GM23248 (cell line): Measurements from ENCODE around the gene LIX1. TPM values are rescaled to one million over a fixed set of nuclear protein-coding genes. Genes with fewer than 3 reads are reported as not detected.
"Not testable (repeated sequence)": the region's sequence is repeated elsewhere in the genome, so short reads cannot be mapped to it uniquely, and the experiment has no call there.

ENCODE experiments used
- DNase-seq: peaks from one replicate; pipeline ENCODE4 v3.0.0-alpha.2; 2015
- H2AFZ ChIP-seq: fragments of 200-600 bp; sonication (generic); 2 replicates; pipeline ENCODE4 v1.6.1; 2016; ENCODE audit warnings: antibody characterized with exemption
- H3F3A ChIP-seq: fragments of 200-600 bp; sonication (generic); 2 replicates; pipeline ENCODE4 v1.6.1; 2016; ENCODE audit warnings: mild to moderate bottlenecking, antibody characterized with exemption, mixed run types; ENCODE audit not compliant: insufficient read depth
- H3K27ac ChIP-seq: fragments of 200-600 bp; sonication (generic); 2 replicates; pipeline ENCODE4 v1.5.1; 2016; ENCODE audit warnings: mild to moderate bottlenecking
- H3K27me3 ChIP-seq: fragments of 200-600 bp; sonication (generic); replicated peaks from 2 replicates; pipeline ENCODE4 v1.6.1; 2016; ENCODE audit warnings: mild to moderate bottlenecking; ENCODE audit not compliant: insufficient read depth
- H3K36me3 ChIP-seq: fragments of 200-600 bp; sonication (generic); 2 replicates; pipeline ENCODE4 v1.6.1; 2016; ENCODE audit warnings: low read depth, mild to moderate bottlenecking
- H3K4me1 ChIP-seq: fragments of 200-600 bp; sonication (generic); 2 replicates; pipeline ENCODE4 v1.6.1; 2016; ENCODE audit warnings: mild to moderate bottlenecking; ENCODE audit not compliant: insufficient read depth
- H3K4me2 ChIP-seq: fragments of 200-600 bp; sonication (generic); one replicate; pipeline ENCODE4 v1.6.1; 2016; ENCODE audit warnings: mild to moderate bottlenecking; ENCODE audit not compliant: unreplicated experiment
- H3K4me3 ChIP-seq: fragments of 200-600 bp; sonication (generic); 2 replicates; pipeline ENCODE4 v1.5.1; 2016; ENCODE audit warnings: mild to moderate bottlenecking
- H3K79me2 ChIP-seq: fragments of 200-600 bp; sonication (generic); 2 replicates; pipeline ENCODE4 v1.6.1; 2016; ENCODE audit warnings: mild to moderate bottlenecking; ENCODE audit not compliant: insufficient read depth
- H3K9ac ChIP-seq: fragments of 200-600 bp; sonication (generic); 2 replicates; pipeline ENCODE4 v1.6.1; 2016; ENCODE audit warnings: mild to moderate bottlenecking
- H3K9me2 ChIP-seq: fragments of 200-600 bp; sonication (generic); 2 replicates; pipeline ENCODE4 v1.6.1; 2016; ENCODE audit warnings: mixed run types, mild to moderate bottlenecking, moderate library complexity; ENCODE audit not compliant: insufficient read depth
- H3K9me3 ChIP-seq: fragments of 200-600 bp; sonication (generic); one replicate; pipeline ENCODE4 v1.6.1; 2017; ENCODE audit warnings: low read depth
- H4K20me1 ChIP-seq: fragments of 200-600 bp; sonication (generic); 2 replicates; pipeline ENCODE4 v1.6.0; 2016; ENCODE audit not compliant: insufficient read depth
- EZH2 ChIP-seq: fragments of 200-600 bp; sonication (generic); IDR thresholded peaks from 2 replicates; pipeline ENCODE4 v1.6.1; 2018; ENCODE audit warnings: antibody characterized with exemption, mild to moderate bottlenecking; ENCODE audit not compliant: insufficient read depth, poor library complexity, severe bottlenecking
- EZH2phosphoT487 ChIP-seq: fragments of 200-600 bp; sonication (generic); IDR thresholded peaks from 2 replicates; pipeline ENCODE4 v1.6.1; 2018; ENCODE audit warnings: antibody characterized with exemption, moderate library complexity, mild to moderate bottlenecking, low read depth; ENCODE audit not compliant: insufficient read depth
- WGBS, 2 experiments: methylation state at CpG; one replicate each; pipeline ENCODE4 v1.1.6; 2015 to 2017; ENCODE audit warnings: low lambda C conversion rate in 2 of 2, low coverage in 1 of 2; ENCODE audit errors: missing lambda C conversion rate in 2 of 2; 5-methylcytosine and 5-hydroxymethylcytosine counted together
- in situ Hi-C: fragments of 300-500 bp; cut with MboI; formaldehyde crosslinking; loops from 2 replicates; pipeline ENCODE4 v1.15.0; 2020
- polyA plus RNA-seq: library from polyadenylated mRNA; unstranded; fragments of >200 nt; fragmentation: Nextera tagmentation; extraction: Ambion mirVana; gene quantifications from 2 replicates; pipeline ENCODE4 v1.2.1, GENCODE V29; 2016
- total RNA-seq: library from RNA; depleted of rRNA; stranded (reverse); fragments of >200 nt; shearing (Covaris generic); gene quantifications from 2 replicates; pipeline ENCODE4 v1.2.3, GENCODE V29; 2014; rRNA removed

LIX1 gene
- total RNA-seq (not detected in 2 replicates), polyA plus RNA-seq (0.05 TPM in 1 of 2 replicates, not detected in the other)

- Histone ChIP-seq H3K79me2 (no peaks in the 10 kb centered on the region), H4K20me1 (no peaks in the 10 kb centered on the region), H3K36me3 (no peaks in the 10 kb centered on the region), H3K4me2 (no peak within 1 kb of the TSS), H3K27ac (no peak within 1 kb of the TSS), H3K9ac (no peak within 1 kb of the TSS), H3K4me1 (no peaks in the 10 kb centered on the region), H2AFZ (no peak within 1 kb of the TSS), H3F3A (no peaks in the 10 kb centered on the region), H3K9me2 (no peaks in the 10 kb centered on the region), H3K9me3 (no peaks in the 10 kb centered on the region), H3K4me3 (no peak within 1 kb of the TSS), H3K27me3 (peaks cover 31% of the 10 kb centered on the region)
- in situ Hi-C loops = loop anchor here (25.0 kb wide), 1 partner anchor 530 kb away; no protein-coding TSS in a partner anchor
- 40 to 46% methylated on average over 6 of the region's 6 CpGs for WGBS, 2 experiments
- DNase-seq = peak; percentile 65
- TF ChIP-seq EZH2 (no peak), EZH2phosphoT487 (no peak)
Observed at GRCh38 chr5:97142521-97143254, at the start of gene LIX1. Gene LIX1 (minus strand): TSS chr5:97142611. CDS start chr5:97142576, 35 bp downstream.

- DNase-seq = no peak
- H3K9me3 ChIP-seq = no peaks in the 10 kb centered on the region
- no peak overlapping the region for H3K27ac ChIP-seq
- no peak overlapping the region for H2AFZ ChIP-seq
- H4K20me1 ChIP-seq = no peaks in the 10 kb centered on the region
- no peak overlapping the region for H3K4me3 ChIP-seq
- in situ Hi-C loops = no loop called here
- no peaks in the 10 kb centered on the region for H3K79me2 ChIP-seq
- WGBS, 2 experiments = 54 to 60% methylated on average over 2 of the region's 2 CpGs
- H3K9ac ChIP-seq = no peak overlapping the region
- H3K36me3 ChIP-seq = no peaks in the 10 kb centered on the region
- H3K9me2 ChIP-seq = no peaks in the 10 kb centered on the region
- no peaks in the 10 kb centered on the region for H3F3A ChIP-seq
- H3K4me2 ChIP-seq = no peak overlapping the region
- TF ChIP-seq EZH2phosphoT487 (no peak), EZH2 (no peak)
- H3K27me3 ChIP-seq = no peaks in the 10 kb centered on the region
- no peaks in the 10 kb centered on the region for H3K4me1 ChIP-seq
Observed at GRCh38 chr5:97191893-97192292, 49.5 kb upstream of the LIX1 start.

DNA sequence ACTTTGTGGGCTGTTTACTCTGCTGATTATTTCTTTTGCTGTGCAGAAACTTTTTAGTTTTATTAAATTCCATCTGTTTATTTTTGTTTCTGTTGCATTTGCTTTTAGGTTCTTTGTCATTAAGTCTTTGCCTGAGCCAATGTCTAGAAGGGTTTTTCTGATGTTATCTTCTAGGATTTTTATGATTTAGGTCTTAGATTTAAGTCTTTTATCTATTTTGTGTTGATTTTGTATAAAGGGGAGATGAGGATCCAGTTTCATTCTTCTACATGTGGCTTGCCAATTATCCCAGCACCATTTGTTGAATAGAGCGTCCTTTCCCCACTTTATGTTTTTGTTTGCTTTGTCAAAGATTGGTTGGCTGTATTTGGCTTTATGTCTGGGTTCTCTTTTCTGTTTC lies 47.1 kb upstream of the LIX1 start:
- 92 to 94% methylated on average over 1 of the region's 1 CpG for WGBS, 2 experiments

DNA sequence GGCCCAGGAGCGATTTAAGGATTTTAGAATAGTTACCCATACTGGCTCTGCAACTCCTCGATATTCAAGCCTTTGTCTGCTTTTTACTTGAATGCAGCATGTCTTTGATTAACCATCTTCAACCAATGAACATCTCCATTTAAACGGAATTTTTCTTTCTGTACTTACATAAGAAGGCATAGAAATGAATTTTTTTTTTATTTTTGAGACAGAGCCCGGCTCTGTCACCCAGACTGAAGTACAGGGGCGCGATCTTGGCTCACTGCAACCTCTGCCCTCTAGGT lies 41.5 kb upstream of the LIX1 start:
- Histone ChIP-seq H3K9ac (peak overlapping the region; percentile 98), H2AFZ (peak overlapping the region; percentile 97), H3K79me2 (peaks cover 39% of the 10 kb centered on the region), H4K20me1 (no peaks in the 10 kb centered on the region), H3K9me2 (no peaks in the 10 kb centered on the region), H3K36me3 (peaks cover 10% of the 10 kb centered on the region), H3K4me3 (peak overlapping the region; percentile 99), H3K27me3 (no peaks in the 10 kb centered on the region), H3K4me1 (peaks cover 14% of the 10 kb centered on the region), H3F3A (peaks cover 8% of the 10 kb centered on the region; the same call in 1 of the 2 replicates), H3K4me2 (peak overlapping the region; percentile 85), H3K9me3 (no peaks in the 10 kb centered on the region), H3K27ac (peak overlapping the region; percentile 97)
- no peak for TF ChIP-seq EZH2
- TF ChIP-seq EZH2phosphoT487 = no peak
- no peak for DNase-seq
- WGBS, 2 experiments = 35 to 36% methylated on average over 6 of the region's 6 CpGs
- in situ Hi-C loops = no loop called here

More for the DNA sequence above, 47.1 kb upstream of the LIX1 start:
- H3K4me3 ChIP-seq, H3K4me1 ChIP-seq, H3K4me2 ChIP-seq, H3K36me3 ChIP-seq, H3K9ac ChIP-seq, H2AFZ ChIP-seq, H3K27me3 ChIP-seq, H3K9me3 ChIP-seq, H3K9me2 ChIP-seq, H3K27ac ChIP-seq, DNase-seq, H3K79me2 ChIP-seq, in situ Hi-C loops, H3F3A ChIP-seq, H4K20me1 ChIP-seq: not testable (repeated sequence)
